Smooth muscle cell of the coronary artery (primary cell): ENCODE results near the gene NMUR1. TPM values are rescaled to one million over a fixed set of nuclear protein-coding genes. Genes with fewer than 3 reads are reported as not detected.

Experiments used
- total RNA-seq: library from RNA; depleted of rRNA; stranded (reverse); fragments of >200 nt; gene quantifications from 2 replicates; pipeline ENCODE4 v1.2.3, GENCODE V29; 2014; ENCODE audit warnings: low replicate concordance

Gene NMUR1
- 0.23 TPM in 1 of 2 replicates, not detected in the other for total RNA-seq

GRCh38 chr2:231530099-231531011, at the start of gene NMUR1:
Gene NMUR1 (minus strand): TSS chr2:231530445. CDS start chr2:231530361, 84 bp downstream.

Other genes starting within 250 kb of the NMUR1 start
- gene B3GNT7, start 134.7 kb downstream of the NMUR1 start, total RNA-seq, result 0.75 TPM in 1 of 2 replicates, not detected in the other
- 212 and 251 TPM in 2 replicates for gene NCL, start 66.0 kb downstream of the NMUR1 start, total RNA-seq
- not detected in 2 replicates for gene TEX44, start 62.4 kb upstream of the NMUR1 start, total RNA-seq
- 615 and 1,560 TPM in 2 replicates for gene PTMA, start 178.1 kb upstream of the NMUR1 start, total RNA-seq